OCI-LY1 (cell line): ENCODE measurements around the gene HLCS.

Experiments used
- H2AFZ ChIP-seq: fragments of 200-600 bp; sonication (generic), shearing (Covaris generic); 2 replicates; pipeline ENCODE4 v1.6.0; 2014; ENCODE audit warnings: antibody characterized with exemption, mild to moderate bottlenecking, low read length
- H3F3A ChIP-seq: fragments of 200-600 bp; sonication (generic), shearing (Covaris generic); 2 replicates; pipeline ENCODE4 v1.6.0; 2014; ENCODE audit warnings: mild to moderate bottlenecking, antibody characterized with exemption, low read length, moderate library complexity; ENCODE audit not compliant: insufficient read depth
- H3K27ac ChIP-seq: fragments of 200-600 bp; sonication (generic); 2 replicates; pipeline ENCODE4 v1.5.1; 2014; ENCODE audit warnings: low read length, mixed run types, mild to moderate bottlenecking, low read depth; ENCODE audit not compliant: poor library complexity, severe bottlenecking
- H3K27me3 ChIP-seq: fragments of 200-600 bp; sonication (generic); 2 replicates; pipeline ENCODE4 v1.6.0; 2014; ENCODE audit warnings: antibody characterized with exemption, mild to moderate bottlenecking, low read length, moderate library complexity; ENCODE audit not compliant: insufficient read depth
- H3K36me3 ChIP-seq: fragments of 200-600 bp; sonication (generic); 2 replicates; pipeline ENCODE4 v1.6.1; 2014; ENCODE audit warnings: mild to moderate bottlenecking, antibody characterized with exemption, low read length, moderate library complexity, mixed read lengths; ENCODE audit not compliant: insufficient read depth
- H3K4me1 ChIP-seq: fragments of 200-600 bp; sonication (generic); 2 replicates; pipeline ENCODE4 v1.5.1; 2014; ENCODE audit warnings: mild to moderate bottlenecking, low read length, moderate library complexity; ENCODE audit not compliant: insufficient read depth, severe bottlenecking
- H3K4me2 ChIP-seq: fragments of 200-600 bp; sonication (generic), shearing (Covaris generic); 2 replicates; pipeline ENCODE4 v1.6.1; 2014; ENCODE audit warnings: low read length
- H3K4me3 ChIP-seq: fragments of 200-600 bp; sonication (generic); 2 replicates; pipeline ENCODE4 v1.5.1; 2014; ENCODE audit warnings: low read length, low read depth, mild to moderate bottlenecking, mixed read lengths; ENCODE audit not compliant: poor library complexity, severe bottlenecking
- H3K79me2 ChIP-seq: fragments of 200-600 bp; shearing (Covaris generic); 2 replicates; pipeline ENCODE4 v1.6.1; 2016; ENCODE audit warnings: mixed run types, low read length, mixed read lengths; ENCODE audit not compliant: insufficient read depth
- H3K9ac ChIP-seq: fragments of 200-600 bp; sonication (generic), shearing (Covaris generic); 2 replicates; pipeline ENCODE4 v1.6.1; 2014; ENCODE audit warnings: mild to moderate bottlenecking, low read length, mixed read lengths
- H3K9me2 ChIP-seq: fragments of 200-600 bp; sonication (generic), shearing (Covaris generic); 2 replicates; pipeline ENCODE4 v1.6.1; 2014; ENCODE audit warnings: low read depth, mild to moderate bottlenecking, low read length, mixed read lengths
- H3K9me3 ChIP-seq: fragments of 200-600 bp; shearing (Covaris generic); 2 replicates; pipeline ENCODE4 v1.6.1; 2014; ENCODE audit warnings: low read length, mixed read lengths
- H4K20me1 ChIP-seq: fragments of 200-600 bp; sonication (generic), shearing (Covaris generic); 2 replicates; pipeline ENCODE4 v1.6.0; 2016; ENCODE audit warnings: mild to moderate bottlenecking, low read length; ENCODE audit not compliant: insufficient read depth
- EZH2 ChIP-seq: fragments of 200-600 bp; sonication (generic), shearing (Covaris generic); IDR thresholded peaks from 2 replicates; pipeline ENCODE4 v1.8.0; 2017; ENCODE audit warnings: borderline replicate concordance, mixed run types, mild to moderate bottlenecking, antibody characterized with exemption, low read length, moderate library complexity, mixed read lengths
- TF ChIP-seq, protein P1 (sequence below): fragments of 200-600 bp; sonication (generic), shearing (Covaris generic); IDR thresholded peaks from 2 replicates; pipeline ENCODE4 v1.5.1; 2017; ENCODE audit warnings: mild to moderate bottlenecking, antibody characterized with exemption, low read length, moderate library complexity, mixed read lengths

The HLCS gene

GRCh38 chr21:36747041-36747814 lies 219.2 kb downstream of the HLCS start:
- no peaks in the 10 kb centered on the region for H3K9me3 ChIP-seq
- no peak overlapping the region for H3K4me3 ChIP-seq
- no peaks in the 10 kb centered on the region for H4K20me1 ChIP-seq
- H3K9me2 ChIP-seq = no peaks in the 10 kb centered on the region
- H3K27me3 ChIP-seq = no peaks in the 10 kb centered on the region
- H3F3A ChIP-seq = no peaks in the 10 kb centered on the region
- H3K4me2 ChIP-seq = no peak overlapping the region
- H3K36me3 ChIP-seq = no peaks in the 10 kb centered on the region
- no peak overlapping the region for H3K9ac ChIP-seq
- no peaks in the 10 kb centered on the region for H3K79me2 ChIP-seq
- H3K4me1 ChIP-seq = no peaks in the 10 kb centered on the region
- no peak overlapping the region for H2AFZ ChIP-seq
- no peak overlapping the region for H3K27ac ChIP-seq
- TF ChIP-seq EZH2 = no peak
- TF ChIP-seq, protein P1, sequence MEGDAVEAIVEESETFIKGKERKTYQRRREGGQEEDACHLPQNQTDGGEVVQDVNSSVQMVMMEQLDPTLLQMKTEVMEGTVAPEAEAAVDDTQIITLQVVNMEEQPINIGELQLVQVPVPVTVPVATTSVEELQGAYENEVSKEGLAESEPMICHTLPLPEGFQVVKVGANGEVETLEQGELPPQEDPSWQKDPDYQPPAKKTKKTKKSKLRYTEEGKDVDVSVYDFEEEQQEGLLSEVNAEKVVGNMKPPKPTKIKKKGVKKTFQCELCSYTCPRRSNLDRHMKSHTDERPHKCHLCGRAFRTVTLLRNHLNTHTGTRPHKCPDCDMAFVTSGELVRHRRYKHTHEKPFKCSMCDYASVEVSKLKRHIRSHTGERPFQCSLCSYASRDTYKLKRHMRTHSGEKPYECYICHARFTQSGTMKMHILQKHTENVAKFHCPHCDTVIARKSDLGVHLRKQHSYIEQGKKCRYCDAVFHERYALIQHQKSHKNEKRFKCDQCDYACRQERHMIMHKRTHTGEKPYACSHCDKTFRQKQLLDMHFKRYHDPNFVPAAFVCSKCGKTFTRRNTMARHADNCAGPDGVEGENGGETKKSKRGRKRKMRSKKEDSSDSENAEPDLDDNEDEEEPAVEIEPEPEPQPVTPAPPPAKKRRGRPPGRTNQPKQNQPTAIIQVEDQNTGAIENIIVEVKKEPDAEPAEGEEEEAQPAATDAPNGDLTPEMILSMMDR = no peak

- H3K79me2 ChIP-seq = no peaks in the 10 kb centered on the region
- no peak overlapping the region for H3K9ac ChIP-seq
- H3K27me3 ChIP-seq = no peaks in the 10 kb centered on the region
- no peaks in the 10 kb centered on the region for H3K9me2 ChIP-seq
- H3K4me2 ChIP-seq = no peak overlapping the region
- H3F3A ChIP-seq = no peaks in the 10 kb centered on the region
- H3K9me3 ChIP-seq = no peaks in the 10 kb centered on the region
- no peak overlapping the region for H3K27ac ChIP-seq
- no peaks in the 10 kb centered on the region for H4K20me1 ChIP-seq
- H3K4me1 ChIP-seq = no peaks in the 10 kb centered on the region
- no peak for TF ChIP-seq EZH2
- TF ChIP-seq, protein P1 = no peak
- no peak overlapping the region for H2AFZ ChIP-seq
- H3K36me3 ChIP-seq = no peaks in the 10 kb centered on the region
- no peak overlapping the region for H3K4me3 ChIP-seq
Measured at GRCh38 chr21:36745459-36745858, 221.0 kb downstream of the HLCS start.

- Histone ChIP-seq H2AFZ (no peak overlapping the region), H4K20me1 (no peaks in the 10 kb centered on the region), H3K4me3 (no peak overlapping the region), H3K9me2 (no peaks in the 10 kb centered on the region), H3K79me2 (no peaks in the 10 kb centered on the region), H3K27ac (no peak overlapping the region), H3K9me3 (no peaks in the 10 kb centered on the region), H3K27me3 (no peaks in the 10 kb centered on the region), H3K4me1 (no peaks in the 10 kb centered on the region), H3K36me3 (no peaks in the 10 kb centered on the region), H3K9ac (no peak overlapping the region), H3K4me2 (no peak overlapping the region), H3F3A (no peaks in the 10 kb centered on the region)
- no peak for TF ChIP-seq EZH2
- TF ChIP-seq, protein P1 = no peak
Measured at GRCh38 chr21:36744560-36745231, 221.8 kb downstream of the HLCS start.
